ENCODE data around the gene CLEC3B. TPM values are rescaled to one million over a fixed set of nuclear protein-coding genes. Genes with fewer than 3 reads are reported as not detected.

The CLEC3B gene
- total RNA-seq, 6 experiments from 2014 or later, result 1.00 to 1.9 (median 1.2) TPM

DNA sequence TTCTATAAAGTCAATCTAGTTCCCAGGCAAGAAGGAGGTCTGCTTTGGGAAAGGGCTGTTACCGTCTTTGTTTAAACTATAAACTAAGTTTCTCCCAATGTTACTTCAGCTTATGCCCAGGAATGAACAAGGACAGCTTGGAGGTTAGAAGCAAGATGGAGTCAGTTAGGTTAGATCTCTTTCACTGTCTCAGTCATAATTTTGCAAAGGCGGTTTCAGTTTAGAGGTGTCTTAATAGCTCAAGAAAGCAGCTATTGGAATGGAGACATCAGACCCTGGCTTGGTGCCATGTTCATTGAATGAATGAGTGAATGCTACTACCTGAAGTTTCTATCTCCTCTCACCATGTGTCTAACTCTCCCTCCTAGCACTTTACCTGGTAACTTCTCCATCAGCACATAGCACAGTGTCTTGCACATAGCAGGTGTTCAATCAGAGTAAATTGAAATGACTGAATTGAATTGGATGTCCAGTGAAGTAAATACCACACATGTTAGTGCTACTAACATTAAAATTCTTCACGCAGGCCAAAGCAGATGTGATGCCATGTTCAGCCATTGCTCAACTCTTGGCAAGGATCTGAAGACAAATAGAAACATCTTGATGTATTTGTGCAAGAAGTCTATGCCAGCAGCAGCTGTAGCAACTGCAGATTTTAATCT is 28.2 kb downstream of the CLEC3B start:
- Mint-ChIP-seq H3K4me1 (ENCODE audit: low read depth) (peaks cover 61% of the 10 kb centered on the region), H3K36me3 (ENCODE audit: low read depth) (peaks cover 4% of the 10 kb centered on the region; the same call in 1 of the 2 replicates), H3K4me3 (peak overlapping the region; percentile 52), H3K9me3 (no peaks in the 10 kb centered on the region), H3K27me3 (ENCODE audit: insufficient read depth) (peaks cover 2% of the 10 kb centered on the region), H3K27ac (peak overlapping the region; percentile 81)
- TF ChIP-seq, protein P1, sequence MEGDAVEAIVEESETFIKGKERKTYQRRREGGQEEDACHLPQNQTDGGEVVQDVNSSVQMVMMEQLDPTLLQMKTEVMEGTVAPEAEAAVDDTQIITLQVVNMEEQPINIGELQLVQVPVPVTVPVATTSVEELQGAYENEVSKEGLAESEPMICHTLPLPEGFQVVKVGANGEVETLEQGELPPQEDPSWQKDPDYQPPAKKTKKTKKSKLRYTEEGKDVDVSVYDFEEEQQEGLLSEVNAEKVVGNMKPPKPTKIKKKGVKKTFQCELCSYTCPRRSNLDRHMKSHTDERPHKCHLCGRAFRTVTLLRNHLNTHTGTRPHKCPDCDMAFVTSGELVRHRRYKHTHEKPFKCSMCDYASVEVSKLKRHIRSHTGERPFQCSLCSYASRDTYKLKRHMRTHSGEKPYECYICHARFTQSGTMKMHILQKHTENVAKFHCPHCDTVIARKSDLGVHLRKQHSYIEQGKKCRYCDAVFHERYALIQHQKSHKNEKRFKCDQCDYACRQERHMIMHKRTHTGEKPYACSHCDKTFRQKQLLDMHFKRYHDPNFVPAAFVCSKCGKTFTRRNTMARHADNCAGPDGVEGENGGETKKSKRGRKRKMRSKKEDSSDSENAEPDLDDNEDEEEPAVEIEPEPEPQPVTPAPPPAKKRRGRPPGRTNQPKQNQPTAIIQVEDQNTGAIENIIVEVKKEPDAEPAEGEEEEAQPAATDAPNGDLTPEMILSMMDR (IDR thresholded peaks at IDR 0.05), result no peak
- peak; percentile 71 for DNase-seq

DNA sequence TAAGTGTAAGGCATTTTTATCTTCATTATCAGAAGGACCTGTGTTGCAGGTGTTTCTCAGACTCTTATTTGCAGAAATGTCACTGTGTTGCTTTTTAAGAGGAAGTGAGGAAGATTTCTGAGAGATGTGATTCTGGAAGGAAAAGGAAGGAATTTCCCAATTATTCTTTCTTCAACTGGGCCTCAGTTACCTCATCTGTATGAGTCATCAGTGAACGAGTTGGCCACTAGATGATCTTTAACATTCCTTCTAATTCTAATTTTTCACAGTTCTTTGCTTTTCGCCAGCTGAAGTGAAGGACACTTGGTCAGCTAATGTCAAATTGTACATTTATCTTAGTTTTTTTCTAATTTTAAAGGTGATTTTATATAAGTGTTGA is 28.9 kb downstream of the CLEC3B start:
- H3K27ac Mint-ChIP-seq, result peak overlapping the region; percentile 81
- peaks cover 67% of the 10 kb centered on the region for H3K4me1 Mint-ChIP-seq (ENCODE audit: low read depth)
- H3K9me3 Mint-ChIP-seq, result no peaks in the 10 kb centered on the region
- DNase-seq, result peak; percentile 57
- H3K4me3 Mint-ChIP-seq, result peak overlapping the region; percentile 52
- TF ChIP-seq, protein P1 (IDR thresholded peaks at IDR 0.05), result no peak
- H3K36me3 Mint-ChIP-seq (ENCODE audit: low read depth), result peaks cover 2% of the 10 kb centered on the region; the same call in 1 of the 2 replicates
- H3K27me3 Mint-ChIP-seq (ENCODE audit: insufficient read depth), result peaks cover 2% of the 10 kb centered on the region; the same call in 1 of the 2 replicates

DNA sequence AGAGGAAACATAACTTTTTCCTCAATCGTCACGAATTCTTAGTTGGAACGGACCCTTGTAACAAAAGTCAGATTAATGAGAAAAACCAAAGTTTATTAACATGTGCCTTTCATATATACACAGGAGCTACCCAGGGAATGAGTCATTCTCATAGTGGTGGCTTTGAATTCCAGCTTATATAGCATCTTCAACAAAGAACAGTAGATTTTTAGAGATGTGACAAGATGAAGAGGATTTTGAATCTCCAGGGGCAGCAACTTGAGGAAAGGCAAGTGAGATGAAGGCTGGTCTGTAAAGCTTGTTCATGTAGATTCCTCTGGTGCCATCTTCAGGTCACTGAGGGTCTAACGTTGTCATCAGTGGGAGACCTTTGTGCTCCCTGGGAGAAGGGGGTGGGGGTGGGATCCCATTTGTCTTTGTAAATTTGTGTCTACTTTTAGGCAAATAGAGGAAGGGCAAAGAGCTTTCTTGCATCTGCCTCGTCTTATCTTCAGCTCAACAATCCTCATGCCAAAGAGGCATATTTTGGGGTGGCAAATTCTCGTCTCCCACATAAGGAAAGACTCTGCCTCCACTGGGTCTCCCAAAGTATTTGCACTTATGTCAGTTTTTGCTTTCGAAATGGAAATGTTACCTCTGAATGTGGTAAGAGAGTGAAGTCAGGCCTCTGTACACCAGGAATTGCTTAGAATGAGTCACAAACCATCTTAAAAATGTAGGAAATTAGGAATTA is 29.5 kb downstream of the CLEC3B start:
- Mint-ChIP-seq H3K36me3 (ENCODE audit: low read depth) (no peaks in the 10 kb centered on the region), H3K4me3 (peak overlapping the region; percentile 52), H3K4me1 (ENCODE audit: low read depth) (peaks cover 72% of the 10 kb centered on the region), H3K27ac (peak overlapping the region; percentile 81), H3K9me3 (no peaks in the 10 kb centered on the region), H3K27me3 (ENCODE audit: insufficient read depth) (peaks cover 2% of the 10 kb centered on the region; the same call in 1 of the 2 replicates)
- TF ChIP-seq, protein P1 (IDR thresholded peaks at IDR 0.05), result peak; percentile 61
- DNase-seq, result peak; percentile 79

DNA sequence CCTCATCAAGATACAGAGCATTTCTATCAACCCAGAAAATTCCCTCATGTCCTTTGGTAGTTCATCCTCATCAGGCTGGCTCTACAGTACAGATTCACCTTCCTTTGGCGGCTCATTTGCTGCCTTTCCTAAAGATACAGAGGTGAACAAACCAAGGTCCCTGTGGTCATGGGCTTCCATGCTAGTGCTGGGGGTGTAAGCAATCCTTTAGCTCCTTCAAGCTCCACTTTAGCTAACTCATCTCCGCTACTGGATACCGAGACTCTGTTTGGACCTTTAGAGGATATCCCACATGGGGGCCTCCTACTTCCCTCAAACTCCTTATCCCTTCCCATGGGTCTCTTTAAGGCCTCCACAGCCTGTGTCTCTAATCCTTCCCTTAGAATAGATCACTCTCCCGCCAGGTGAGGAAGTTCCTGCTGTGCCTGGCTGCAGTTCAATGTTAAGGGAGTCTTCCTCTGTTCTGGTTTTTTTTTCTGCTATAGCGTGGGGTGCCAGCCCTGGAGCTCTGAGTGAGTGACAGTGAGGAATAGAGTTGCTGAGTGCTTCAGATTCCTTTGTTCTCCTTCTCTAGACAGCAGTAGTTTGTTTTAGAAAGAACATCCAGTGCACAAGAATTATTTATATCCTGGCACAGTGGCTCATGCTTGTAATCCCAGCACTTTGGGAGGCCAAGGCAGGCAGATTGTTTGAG is 30.7 kb downstream of the CLEC3B start:
- TF ChIP-seq, protein P1 (IDR thresholded peaks at IDR 0.05), result no peak
- DNase-seq, result no peak
- Mint-ChIP-seq H3K9me3 (no peaks in the 10 kb centered on the region), H3K36me3 (ENCODE audit: low read depth) (no peaks in the 10 kb centered on the region), H3K4me3 (no peak overlapping the region), H3K27ac (peak overlapping the region; percentile 81), H3K27me3 (ENCODE audit: insufficient read depth) (peaks cover 2% of the 10 kb centered on the region; the same call in 1 of the 2 replicates), H3K4me1 (ENCODE audit: low read depth) (peaks cover 80% of the 10 kb centered on the region)

DNA sequence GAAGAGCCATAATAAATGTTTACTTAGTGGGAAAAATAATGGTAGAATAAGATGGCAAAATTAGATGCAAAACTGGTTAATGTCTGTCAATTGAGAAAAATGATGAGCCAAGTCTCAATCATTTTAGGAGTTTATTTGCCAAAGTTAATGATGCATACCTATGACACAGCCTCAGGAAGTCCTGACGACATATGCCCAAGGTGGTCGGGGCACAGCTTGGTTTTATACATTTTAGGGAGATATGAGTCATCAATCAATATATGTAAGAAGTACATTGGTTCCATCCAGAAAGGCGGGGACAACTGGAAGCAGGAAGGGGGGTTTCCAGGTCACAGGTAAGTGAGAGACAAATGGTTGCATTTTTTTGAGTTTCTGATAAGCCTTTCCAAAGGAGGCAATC is 31.5 kb downstream of the CLEC3B start:
- Mint-ChIP-seq H3K27me3 (ENCODE audit: insufficient read depth) (peaks cover 2% of the 10 kb centered on the region; the same call in 1 of the 2 replicates), H3K27ac (peak overlapping the region; percentile 81), H3K9me3 (no peaks in the 10 kb centered on the region), H3K36me3 (ENCODE audit: low read depth) (no peaks in the 10 kb centered on the region), H3K4me3 (no peak overlapping the region), H3K4me1 (ENCODE audit: low read depth) (peaks cover 84% of the 10 kb centered on the region)
- no peak for DNase-seq
- TF ChIP-seq, protein P1 (IDR thresholded peaks at IDR 0.05), result no peak

Data from HFFc6 (cell line).